ENCODE results near the gene KLK8.
"Not testable (repeated sequence)": the region's sequence is repeated elsewhere in the genome, so short reads cannot be mapped to it uniquely, and the experiment has no call there.

KLK8 gene

GRCh38 chr19:51016798-51017683, 15.6 kb upstream of the KLK8 start:
- peak; percentile 62 for DNase-seq

- no peak for DNase-seq
These were observed 14.4 kb upstream of the KLK8 start for GRCh38 chr19:51015691-51016267.

DNA sequence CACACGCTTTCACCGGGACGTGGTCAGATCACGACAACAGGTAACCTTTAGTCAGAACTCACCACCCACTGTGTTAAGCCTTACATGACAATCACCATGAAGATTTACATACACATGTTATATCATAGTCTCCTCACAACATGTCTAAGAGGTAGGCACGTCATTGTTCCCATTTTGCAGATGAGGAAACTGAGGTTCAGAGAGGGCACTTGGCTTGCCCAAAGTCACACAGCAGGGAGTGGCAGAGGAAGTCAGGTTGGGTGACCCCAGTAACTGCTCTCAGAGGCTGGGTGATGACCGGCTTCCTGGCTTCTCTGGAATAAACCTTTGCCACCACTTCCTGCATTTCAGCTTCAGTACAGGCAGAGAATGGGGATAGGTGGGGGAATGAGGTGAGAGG, 12.8 kb upstream of the KLK8 start:
- no peak for DNase-seq

DNA sequence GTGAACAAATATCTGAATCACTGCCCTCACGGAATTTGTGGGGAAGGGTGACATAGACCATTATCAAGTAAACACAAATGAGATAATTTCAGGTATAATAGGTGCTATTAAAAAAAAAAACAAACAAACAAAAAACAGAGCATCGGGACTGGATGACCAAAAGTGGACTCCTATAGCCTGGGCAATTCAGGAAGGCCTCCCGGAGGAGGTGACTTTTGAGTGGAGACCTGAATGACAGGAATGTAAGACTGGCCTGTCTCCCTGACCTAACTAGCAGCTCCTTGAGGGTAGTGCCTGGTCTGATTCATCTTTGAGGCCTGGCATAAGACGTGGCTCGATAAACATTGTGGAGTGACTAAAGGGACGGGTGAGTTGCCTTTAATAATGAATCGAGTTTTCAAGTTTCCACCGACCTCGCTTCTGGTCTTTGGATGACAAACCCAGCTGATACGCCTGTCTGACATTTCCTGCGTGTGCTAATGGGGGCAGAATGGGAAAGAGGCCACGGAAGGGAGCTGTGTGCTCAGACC, 11.3 kb upstream of the KLK8 start:
- DNase-seq: no peak

- no peak for DNase-seq
These were observed 8.8 kb upstream of the KLK8 start for GRCh38 chr19:51010066-51010795.

DNA sequence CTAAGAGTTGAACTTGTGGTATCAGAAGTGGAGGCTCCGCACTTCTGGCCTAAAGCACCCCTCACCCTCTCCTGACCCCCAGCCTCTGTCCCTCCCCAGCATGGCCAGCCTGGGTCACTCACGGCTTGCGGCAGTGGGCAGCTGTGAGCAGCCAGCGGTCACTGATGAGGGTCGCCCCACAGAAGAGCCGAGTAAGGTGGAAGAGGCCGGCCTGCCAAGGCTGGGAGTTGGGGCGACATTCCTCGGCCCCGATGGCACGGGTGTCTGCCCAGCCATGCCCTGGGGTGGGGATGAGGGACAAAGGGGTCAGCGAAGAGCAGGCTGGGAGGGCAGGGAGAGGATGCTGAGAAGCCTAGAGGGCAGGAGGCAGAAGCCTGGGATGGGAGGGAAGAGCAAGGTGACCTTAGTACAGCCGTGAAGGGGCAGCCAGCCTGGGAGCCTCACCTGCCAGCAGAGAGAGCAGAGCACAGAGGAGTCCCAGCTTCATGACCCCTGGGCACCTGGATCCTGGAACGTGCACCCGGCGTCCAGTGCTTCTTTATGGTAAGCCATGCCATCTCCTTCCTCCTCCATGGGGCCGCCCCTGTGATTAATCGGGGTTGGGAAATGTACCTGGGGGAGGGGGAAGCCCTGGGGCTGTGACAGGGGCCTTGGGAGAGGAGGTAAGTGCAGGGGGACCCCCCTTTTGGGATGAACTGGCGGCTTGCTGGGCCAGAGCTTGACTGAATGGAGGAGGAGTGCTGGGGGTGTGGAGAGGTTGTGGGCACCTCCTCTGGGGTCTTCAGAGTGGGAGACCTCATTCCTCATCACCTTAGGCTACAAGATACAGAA, 7.9 kb upstream of the KLK8 start:
- no peak for DNase-seq

- no peak for DNase-seq
These were observed 6.1 kb upstream of the KLK8 start for GRCh38 chr19:51007488-51007887.

- DNase-seq: no peak
These were observed 5.0 kb upstream of the KLK8 start for GRCh38 chr19:51006406-51006805.

DNA sequence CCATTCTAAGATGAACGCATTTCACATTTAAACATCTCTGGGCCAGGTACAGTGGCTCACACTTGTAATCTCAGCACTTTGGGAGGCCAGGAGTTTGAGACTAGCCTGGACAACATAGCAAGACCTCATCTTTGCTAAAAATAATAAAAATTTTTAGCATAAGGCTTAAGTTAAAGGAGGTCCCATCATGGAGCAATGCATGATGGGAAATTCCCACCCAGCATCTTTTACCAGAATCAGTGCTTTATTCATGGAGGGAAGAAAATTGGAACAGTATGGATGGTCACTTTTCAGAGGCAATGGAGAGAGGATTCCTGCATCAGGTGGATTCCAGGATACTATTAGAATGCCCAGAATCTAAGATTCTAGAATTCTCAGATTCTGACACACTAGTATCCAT, 3.8 kb upstream of the KLK8 start:
- no peak for DNase-seq

DNA sequence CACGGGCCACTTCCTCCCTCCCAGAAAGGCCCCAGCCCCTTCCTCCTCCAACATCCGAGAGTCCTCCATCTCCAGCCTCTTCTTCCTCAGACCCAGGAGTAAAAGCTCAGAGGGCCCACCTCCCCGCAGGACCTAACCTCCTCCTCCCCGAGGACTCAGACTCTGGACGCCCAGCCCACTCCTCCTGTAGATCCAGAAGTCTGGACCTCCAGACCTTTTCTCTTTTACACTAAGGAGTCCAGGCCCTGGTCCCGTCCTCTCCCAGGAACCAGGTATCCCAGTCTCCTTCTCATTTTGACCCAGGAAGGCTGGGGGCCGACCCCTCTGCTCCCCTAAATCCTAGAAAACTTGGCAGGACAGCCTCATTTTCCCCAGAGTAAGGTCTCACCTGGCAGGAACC, 1.9 kb upstream of the KLK8 start:
- DNase-seq: no peak

DNA sequence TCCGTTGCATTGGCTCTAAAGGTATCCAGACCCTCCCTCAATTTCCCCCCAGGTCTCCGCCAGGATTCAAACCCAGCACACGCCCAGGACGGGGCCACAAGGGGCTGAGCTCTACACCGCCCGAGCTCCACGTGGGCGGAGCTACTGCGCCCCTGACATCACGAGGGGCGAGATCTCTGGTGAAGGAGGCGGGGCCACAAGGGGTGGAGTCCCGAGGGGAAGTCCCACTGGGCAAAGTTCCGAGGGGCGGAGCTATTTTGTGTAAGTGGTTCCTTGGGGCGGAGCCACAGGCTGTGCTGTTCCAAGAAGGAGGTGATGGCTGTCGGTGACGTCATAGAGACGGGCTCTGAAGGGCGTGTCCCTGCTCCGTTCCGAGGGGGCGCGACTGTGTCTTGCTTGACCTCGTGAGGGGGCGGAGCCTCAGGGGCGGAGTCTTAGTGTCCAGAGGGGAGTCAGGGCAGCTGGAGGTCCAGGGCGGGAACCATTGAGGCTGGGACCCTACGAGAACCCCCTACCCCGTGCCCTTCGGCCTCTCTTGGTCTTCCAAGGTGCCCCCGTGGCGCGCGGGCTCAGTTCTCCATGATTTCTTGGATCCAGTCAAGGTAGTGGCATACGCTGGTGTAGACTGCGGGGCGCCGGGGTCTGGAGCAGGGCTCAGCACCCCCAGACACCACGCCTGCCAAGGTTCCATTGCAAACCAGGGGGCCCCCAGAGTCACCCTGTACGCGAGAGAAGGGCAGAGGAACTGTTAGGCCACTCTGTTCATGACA, 1.3 kb upstream of the KLK8 start:
- no peak for DNase-seq

- no peak for DNase-seq
These were observed 707 bp upstream of the KLK8 start for GRCh38 chr19:51002089-51002532.

DNA sequence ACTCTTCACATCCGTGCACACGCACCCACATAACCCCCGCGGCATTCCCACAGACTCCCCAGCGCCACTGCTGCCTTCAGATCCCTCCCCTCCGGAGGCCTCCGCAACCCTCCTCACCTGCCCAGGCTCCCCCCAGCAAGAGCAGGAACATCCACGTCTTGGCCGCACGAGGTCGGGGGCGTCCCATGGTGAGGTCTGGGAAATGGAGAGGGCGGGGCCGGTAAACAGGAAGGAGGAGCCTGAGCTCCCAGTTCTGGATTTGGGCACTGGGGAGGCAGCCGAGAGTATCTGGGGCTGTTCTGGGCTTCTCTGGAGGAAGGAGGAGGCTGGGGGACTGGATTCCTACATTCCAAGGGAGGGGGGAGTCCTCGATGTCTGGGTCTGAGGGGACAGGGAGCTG, 423 bp downstream of the KLK8 start:
- no peak for DNase-seq

GRCh38 chr19:51000426-51000825, 978 bp downstream of the KLK8 start:
- no peak for DNase-seq

- DNase-seq: no peak
These were observed 2.7 kb downstream of the KLK8 start for GRCh38 chr19:50998686-50999085.

GRCh38 chr19:50998061-50998460, 3.3 kb downstream of the KLK8 start:
- DNase-seq: no peak

GRCh38 chr19:50994129-50994528, 7.3 kb downstream of the KLK8 start:
- no peak for DNase-seq

- no peak for DNase-seq
These were observed 8.8 kb downstream of the KLK8 start for GRCh38 chr19:50992666-50993035.

DNA sequence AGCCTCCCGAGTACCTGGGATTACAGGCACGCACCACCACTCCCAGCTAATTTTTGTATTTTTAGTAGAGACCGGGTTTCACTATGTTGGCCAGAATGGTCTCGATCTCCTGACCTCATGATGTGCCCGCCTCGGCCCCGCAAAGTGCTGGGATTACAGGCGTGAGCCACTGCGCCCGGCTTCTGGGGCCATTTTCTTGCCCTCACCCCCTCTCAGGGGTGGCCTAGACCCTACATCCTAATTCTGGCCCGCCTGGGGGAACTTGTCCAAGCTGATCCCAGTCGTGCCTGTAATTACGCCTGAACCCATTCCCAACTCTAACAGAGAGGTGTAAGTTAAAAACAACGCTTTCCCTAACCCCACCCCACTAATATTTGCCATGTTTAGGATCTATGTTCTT, 17.0 kb downstream of the KLK8 start:
- not testable (repeated sequence) for DNase-seq

- no peak for DNase-seq
These were observed 17.6 kb downstream of the KLK8 start, which contains the start of gene KLK7 for GRCh38 chr19:50983625-50984292. Gene KLK7, minus strand, starts transcription at chr19:50983917. Its CDS starts 1,518 bp downstream, at chr19:50982399.

DNA sequence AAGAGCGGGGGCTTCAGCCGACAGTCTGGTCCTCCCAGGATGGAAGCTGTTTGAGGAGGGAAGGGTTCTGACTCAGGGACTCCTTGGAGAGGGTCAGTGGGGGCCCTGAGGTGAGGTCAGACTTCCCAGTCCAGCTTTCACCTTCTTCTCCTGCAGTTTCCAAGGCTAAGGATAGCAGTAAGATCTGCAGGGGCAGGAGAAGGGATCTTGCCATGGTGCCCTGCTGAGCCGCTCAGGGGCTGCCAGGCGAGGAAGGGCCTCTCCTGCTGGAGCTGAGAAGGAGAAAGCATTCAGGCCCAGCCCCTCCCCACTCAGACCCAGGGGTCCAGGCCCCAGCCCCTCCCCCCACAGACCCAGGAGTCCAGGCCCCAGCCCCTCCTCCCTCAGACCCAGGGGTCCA, 19.2 kb downstream of the KLK8 start:
- DNase-seq: no peak
